NCI-H146 (cell line): ENCODE data around the gene TBX1.

Source experiments
- DNase-seq: peaks from one replicate; lab custom pipeline; 2025; lab: John Stamatoyannopoulos, UW

The TBX1 gene

DNA sequence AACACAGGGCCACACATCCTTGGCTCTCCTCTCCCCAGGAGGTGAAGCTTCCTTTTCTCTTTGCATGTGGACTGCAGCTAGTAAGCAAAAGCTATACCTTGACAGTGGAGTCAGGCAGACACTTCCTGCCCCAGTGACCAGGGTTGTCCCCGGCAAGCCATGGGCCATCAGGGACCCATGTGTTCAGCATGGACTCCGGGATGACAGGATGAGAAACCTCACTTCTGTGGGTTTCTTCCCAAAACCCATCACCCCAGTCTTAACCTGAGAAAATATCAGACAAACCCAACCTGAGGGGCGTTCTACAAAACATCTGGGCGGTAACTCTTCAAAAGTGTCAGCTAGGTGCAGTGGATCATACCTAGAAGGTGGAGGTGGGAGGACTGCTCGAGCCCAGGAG is 53.9 kb downstream of the TBX1 start:
- DNase-seq: no peak

DNA sequence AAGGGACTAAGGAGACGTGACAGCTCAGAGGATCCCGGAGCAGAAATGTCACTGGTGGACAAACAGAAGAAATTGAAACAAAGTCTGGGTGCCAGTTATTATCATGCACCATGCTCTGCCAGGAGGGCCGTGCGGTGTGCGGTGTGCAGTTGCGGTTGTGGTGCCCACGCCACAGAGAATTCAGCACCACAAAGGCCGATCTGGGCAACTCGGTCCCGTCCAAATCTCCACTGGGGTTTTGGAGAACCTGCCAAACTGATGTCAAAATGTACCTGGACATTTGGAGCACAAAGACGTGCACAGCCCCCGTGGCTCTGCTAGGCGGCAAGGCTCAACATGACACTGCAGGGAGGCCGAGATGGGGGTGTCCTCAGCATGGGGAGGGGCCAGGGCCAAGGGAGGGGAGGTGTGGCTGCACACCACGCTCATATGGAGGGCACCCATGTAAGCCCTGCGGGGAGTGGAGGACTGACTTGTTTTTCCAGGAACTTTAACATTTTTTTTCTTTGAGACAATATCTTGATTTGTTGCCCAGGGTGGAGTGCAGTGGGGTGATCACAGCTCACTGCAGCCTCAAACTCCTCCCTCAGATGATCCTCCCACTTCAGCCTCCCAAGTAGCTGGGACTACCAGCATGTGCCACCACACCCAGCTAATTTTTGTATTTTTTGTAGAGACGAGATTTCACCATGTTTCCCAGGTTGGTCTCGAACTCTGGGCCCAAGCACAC is 54.7 kb downstream of the TBX1 start:
- DNase-seq: no peak

DNA sequence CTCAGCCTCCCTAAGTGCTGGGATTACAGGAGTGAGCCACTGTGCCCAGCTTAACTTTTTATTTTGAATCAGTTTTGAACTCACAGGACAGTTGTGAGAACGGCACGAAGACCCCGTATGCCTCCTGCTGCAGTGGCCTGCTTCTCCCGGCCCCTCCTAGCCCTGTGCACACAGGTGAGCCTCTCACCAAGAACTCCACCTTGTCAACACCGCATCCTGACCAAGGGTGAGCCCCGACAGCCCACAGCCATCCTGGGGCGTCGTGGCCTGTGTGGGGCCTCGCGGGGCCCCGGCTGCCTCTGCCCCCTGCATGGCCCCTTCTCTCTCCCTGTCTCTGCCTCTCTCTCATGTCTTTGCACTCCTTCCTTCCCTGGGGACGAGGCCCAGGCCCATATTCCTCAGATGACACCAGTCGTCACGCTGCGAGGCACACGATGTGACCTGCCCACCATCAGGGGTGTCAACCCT is 55.3 kb downstream of the TBX1 start:
- no peak for DNase-seq

DNA sequence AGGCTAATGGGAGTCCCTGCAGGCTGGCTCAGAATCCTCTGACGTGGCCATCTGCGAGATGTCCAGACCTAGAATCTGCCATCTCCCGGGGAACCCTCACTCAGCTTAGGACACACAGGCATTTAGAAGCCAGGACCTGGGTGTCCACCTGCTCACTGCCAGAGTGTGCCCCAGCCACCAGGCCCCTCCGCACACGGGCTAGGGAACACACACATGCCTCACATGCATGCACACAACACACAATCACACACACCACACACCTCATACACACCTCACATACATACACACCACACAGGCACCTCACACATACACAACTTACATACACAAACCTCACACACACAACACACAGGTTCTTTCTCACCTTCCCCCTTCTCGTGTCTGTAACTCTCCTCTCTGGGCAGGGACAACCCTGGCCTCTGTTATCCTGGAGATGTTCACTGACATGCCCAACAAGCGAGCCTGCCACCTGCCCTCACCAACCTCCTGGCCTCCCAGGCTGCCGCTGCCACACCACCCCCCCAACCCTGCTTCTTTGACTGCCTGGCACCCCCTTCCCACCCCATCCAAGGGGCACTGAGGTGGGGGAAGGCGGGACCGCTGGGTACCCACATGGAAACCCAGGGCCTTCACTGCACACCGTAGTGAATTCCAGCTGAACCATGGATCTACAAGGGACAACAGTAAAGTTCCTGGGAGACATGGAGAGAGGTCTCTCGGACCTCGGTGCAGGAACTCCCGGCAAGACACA is 56.0 kb downstream of the TBX1 start:
- no peak for DNase-seq
